Urinary bladder (tissue), 4 donors: Measurements from ENCODE around the gene OR9A2. TPM values are rescaled to one million over a fixed set of nuclear protein-coding genes. Genes with fewer than 3 reads are reported as not detected.

Experiments used
- DNase-seq: peaks from one replicate; pipeline ENCODE4 v3.0.0-alpha.2; 2015; ENCODE audit errors: extremely low spot score
- H3K27ac ChIP-seq: one replicate; pipeline ENCODE4 v1.5.1; 2013; ENCODE audit warnings: low read depth, mild to moderate bottlenecking, moderate library complexity
- H3K36me3 ChIP-seq: one replicate; pipeline ENCODE4 v1.6.1; 2013; ENCODE audit warnings: mild to moderate bottlenecking, moderate library complexity; ENCODE audit not compliant: insufficient read depth
- H3K4me1 ChIP-seq: one replicate; pipeline ENCODE4 v1.6.1; 2013; ENCODE audit warnings: mild to moderate bottlenecking, moderate library complexity; ENCODE audit not compliant: insufficient read depth
- H3K4me3 ChIP-seq: one replicate; pipeline ENCODE4 v1.5.1; 2013; ENCODE audit warnings: low read depth, low read length
- WGBS: extraction: QIAGEN DNeasy Blood & Tissue Kit; methylation state at CpG from one replicate; pipeline ENCODE4 v1.1.7; 2013; 5-methylcytosine and 5-hydroxymethylcytosine counted together
- polyA plus RNA-seq: library from polyadenylated mRNA; stranded (reverse); fragments of 200-250 nt; gene quantifications from one replicate; pipeline ENCODE4 v1.2.3, GENCODE V29; 2013
- total RNA-seq: library from RNA; depleted of rRNA; stranded (reverse); fragments of >200 nt; gene quantifications from one replicate; pipeline ENCODE4 v1.2.3, GENCODE V29; 2014
- donor health status: healthy with polysubstance abuse.
- donor health status: healthy.

OR9A2 gene
- 1.1 TPM for total RNA-seq
- polyA plus RNA-seq: not detected

- DNase-seq: no peak
- H3K4me1 ChIP-seq: no peaks in the 10 kb centered on the region
- WGBS: 95% methylated on average over 1 of the region's 1 CpG
Observed at GRCh38 chr7:143027032-143027431, at the start of gene OR9A2. TSS of gene OR9A2 (minus strand) at chr7:143027132. CDS start at chr7:143027132, 0 bp downstream.

GRCh38 chr7:143074141-143074540 is 47.2 kb upstream of the OR9A2 start:
- DNase-seq: no peak
- Histone ChIP-seq H3K36me3 (no peaks in the 10 kb centered on the region), H3K27ac (no peak overlapping the region), H3K4me3 (no peak overlapping the region), H3K4me1 (no peaks in the 10 kb centered on the region)

More at GRCh38 chr7:143027032-143027431, at the start of gene OR9A2:
- no peak within 1 kb of the TSS for H3K27ac ChIP-seq
- no peak within 1 kb of the TSS for H3K4me3 ChIP-seq
- H3K36me3 ChIP-seq: no peaks in the 10 kb centered on the region

GRCh38 chr7:143073556-143073955 is 46.6 kb upstream of the OR9A2 start:
- H3K27ac ChIP-seq: no peak overlapping the region
- H3K4me3 ChIP-seq: no peak overlapping the region
- DNase-seq: no peak
- no peaks in the 10 kb centered on the region for H3K36me3 ChIP-seq
- WGBS: 82% methylated on average over 3 of the region's 3 CpGs
- no peaks in the 10 kb centered on the region for H3K4me1 ChIP-seq

GRCh38 chr7:143069912-143070500 is 43.1 kb upstream of the OR9A2 start:
- no peaks in the 10 kb centered on the region for H3K36me3 ChIP-seq
- no peak overlapping the region for H3K27ac ChIP-seq
- no peak for DNase-seq
- no peaks in the 10 kb centered on the region for H3K4me1 ChIP-seq
- no peak overlapping the region for H3K4me3 ChIP-seq
- WGBS: 62% methylated on average over 6 of the region's 6 CpGs

- no peaks in the 10 kb centered on the region for H3K4me1 ChIP-seq
- no peaks in the 10 kb centered on the region for H3K36me3 ChIP-seq
- 45% methylated on average over 2 of the region's 2 CpGs for whole genome bisulfite sequencing
- no peak for DNase-seq
- H3K4me3 ChIP-seq: no peak overlapping the region
- H3K27ac ChIP-seq: no peak overlapping the region
Observed at GRCh38 chr7:143068446-143068845, 41.5 kb upstream of the OR9A2 start.

- no peak for DNase-seq
- Histone ChIP-seq H3K36me3 (no peaks in the 10 kb centered on the region), H3K4me1 (no peaks in the 10 kb centered on the region), H3K27ac (no peak overlapping the region), H3K4me3 (no peak overlapping the region)
- WGBS: 78% methylated on average over 3 of the region's 3 CpGs
Observed at GRCh38 chr7:143063741-143064140, 36.8 kb upstream of the OR9A2 start.

- Histone ChIP-seq H3K4me1 (no peaks in the 10 kb centered on the region), H3K27ac (no peak overlapping the region), H3K36me3 (no peaks in the 10 kb centered on the region), H3K4me3 (no peak overlapping the region)
- DNase-seq: no peak
Observed at GRCh38 chr7:143055754-143056153, 28.8 kb upstream of the OR9A2 start.

- H3K4me1 ChIP-seq: no peaks in the 10 kb centered on the region
- H3K4me3 ChIP-seq: no peak overlapping the region
- DNase-seq: no peak
- 64% methylated on average over 3 of the region's 3 CpGs for WGBS
- H3K27ac ChIP-seq: no peak overlapping the region
- H3K36me3 ChIP-seq: no peaks in the 10 kb centered on the region
Observed at GRCh38 chr7:143054621-143055020, 27.7 kb upstream of the OR9A2 start.

GRCh38 chr7:143052041-143052440 is 25.1 kb upstream of the OR9A2 start, which contains the start of gene OR6V1:
TSS of gene OR6V1 (plus strand) at chr7:143052341. CDS start at chr7:143052341, 0 bp downstream.
- Histone ChIP-seq H3K36me3 (no peaks in the 10 kb centered on the region), H3K4me3 (no peak within 1 kb of the TSS), H3K27ac (no peak within 1 kb of the TSS), H3K4me1 (no peaks in the 10 kb centered on the region)
- no peak for DNase-seq
- 84% methylated on average over 4 of the region's 4 CpGs for WGBS

GRCh38 chr7:143050931-143051330 is 24.0 kb upstream of the OR9A2 start:
- no peak for DNase-seq
- WGBS: 19% methylated on average over 9 of the region's 9 CpGs
- Histone ChIP-seq H3K4me1 (no peaks in the 10 kb centered on the region), H3K4me3 (no peak overlapping the region), H3K36me3 (no peaks in the 10 kb centered on the region), H3K27ac (no peak overlapping the region)

GRCh38 chr7:143049362-143049761 is 22.4 kb upstream of the OR9A2 start:
- Histone ChIP-seq H3K27ac (no peak overlapping the region), H3K4me1 (no peaks in the 10 kb centered on the region), H3K4me3 (no peak overlapping the region), H3K36me3 (no peaks in the 10 kb centered on the region)
- 36% methylated on average over 4 of the region's 4 CpGs for WGBS
- DNase-seq: no peak

- Histone ChIP-seq H3K4me3 (no peak overlapping the region), H3K4me1 (no peaks in the 10 kb centered on the region), H3K36me3 (no peaks in the 10 kb centered on the region), H3K27ac (no peak overlapping the region)
- DNase-seq: no peak
Observed at GRCh38 chr7:143048827-143049226, 21.9 kb upstream of the OR9A2 start.

- Histone ChIP-seq H3K36me3 (no peaks in the 10 kb centered on the region), H3K4me3 (no peak overlapping the region), H3K4me1 (no peaks in the 10 kb centered on the region), H3K27ac (no peak overlapping the region)
- 78% methylated on average over 2 of the region's 2 CpGs for WGBS
- no peak for DNase-seq
Observed at GRCh38 chr7:143047326-143047725, 20.4 kb upstream of the OR9A2 start.

GRCh38 chr7:143046426-143046851 is 19.5 kb upstream of the OR9A2 start:
- no peak for DNase-seq
- Histone ChIP-seq H3K4me1 (no peaks in the 10 kb centered on the region), H3K36me3 (no peaks in the 10 kb centered on the region), H3K4me3 (no peak overlapping the region), H3K27ac (no peak overlapping the region)
- WGBS: 28% methylated on average over 3 of the region's 3 CpGs

GRCh38 chr7:143043391-143043790 is 16.5 kb upstream of the OR9A2 start:
- Histone ChIP-seq H3K27ac (no peak overlapping the region), H3K4me3 (no peak overlapping the region), H3K36me3 (no peaks in the 10 kb centered on the region), H3K4me1 (no peaks in the 10 kb centered on the region)
- 50% methylated on average over 2 of the region's 2 CpGs for WGBS
- DNase-seq: no peak
